NT2/D1 (cell line): ENCODE data around the gene MARCHF6.

ENCODE experiments used
- SUZ12 ChIP-seq: IDR thresholded peaks from 2 replicates; pipeline ENCODE4 v1.6.1; 2011; ENCODE audit not compliant: insufficient read length, insufficient read depth; ENCODE audit errors: extremely low read depth
- YY1 ChIP-seq: IDR thresholded peaks from 2 replicates; pipeline ENCODE4 v1.6.1; 2011; ENCODE audit not compliant: insufficient read length, insufficient read depth
- ZNF274 ChIP-seq: IDR thresholded peaks from 2 replicates; pipeline ENCODE4 v1.6.1; 2011; ENCODE audit warnings: mild to moderate bottlenecking, low read depth, low read length

- TF ChIP-seq ZNF274: no peak
- TF ChIP-seq YY1: no peak
- no peak for TF ChIP-seq SUZ12
These were observed 43.3 kb upstream of the MARCHF6 start for GRCh38 chr5:10310066-10310779.
